Smooth muscle cell (in vitro differentiated cells): Measurements from ENCODE around the gene ALK. TPM values are rescaled to one million over a fixed set of nuclear protein-coding genes. Genes with fewer than 3 reads are reported as not detected.
A peak's percentile ranks its signal among the peaks of the same experiment; 100 is the strongest.

Source experiments
- DNase-seq: peaks from one replicate; lab custom pipeline; 2025; ENCODE audit not compliant: unreplicated experiment; lab: John Stamatoyannopoulos, UW
- H2AFZ ChIP-seq: fragments of 200-600 bp; sonication (generic); 2 replicates; pipeline ENCODE4 v1.6.0; 2016; ENCODE audit warnings: antibody characterized with exemption, low read depth, mild to moderate bottlenecking
- H3F3A ChIP-seq: fragments of 200-600 bp; sonication (generic); 2 replicates; pipeline ENCODE4 v1.6.0; 2017; ENCODE audit warnings: antibody characterized with exemption, low read depth
- H3K27ac ChIP-seq: fragments of 200-600 bp; sonication (generic); 2 replicates; pipeline ENCODE4 v1.5.1; 2016; ENCODE audit warnings: low read depth, mild to moderate bottlenecking
- H3K27me3 ChIP-seq: fragments of 200-600 bp; sonication (generic); 2 replicates; pipeline ENCODE4 v1.6.1; 2016; ENCODE audit warnings: low read depth, mild to moderate bottlenecking
- H3K36me3 ChIP-seq: fragments of 200-600 bp; sonication (generic); 2 replicates; pipeline ENCODE4 v1.5.1; 2016; ENCODE audit warnings: low read depth
- H3K4me1 ChIP-seq: fragments of 200-600 bp; sonication (generic); 2 replicates; pipeline ENCODE4 v1.5.1; 2016; ENCODE audit warnings: low read depth
- H3K4me2 ChIP-seq: fragments of 200-600 bp; sonication (generic); 2 replicates; pipeline ENCODE4 v1.6.0; 2016; ENCODE audit warnings: mild to moderate bottlenecking
- H3K4me3 ChIP-seq: fragments of 200-600 bp; sonication (generic); 2 replicates; pipeline ENCODE4 v1.5.1; 2016; ENCODE audit warnings: mild to moderate bottlenecking
- H3K79me2 ChIP-seq: fragments of 200-600 bp; sonication (generic); 2 replicates; pipeline ENCODE4 v1.6.0; 2016; ENCODE audit warnings: low read depth, mild to moderate bottlenecking
- H3K9ac ChIP-seq: fragments of 200-600 bp; sonication (generic); 2 replicates; pipeline ENCODE4 v1.6.0; 2016; ENCODE audit warnings: low read depth
- H3K9me3 ChIP-seq: fragments of 200-600 bp; sonication (generic); replicated peaks from 2 replicates; pipeline ENCODE4 v1.5.1; 2016; ENCODE audit warnings: low read depth
- H4K20me1 ChIP-seq: fragments of 200-600 bp; sonication (generic); 2 replicates; pipeline ENCODE4 v1.6.0; 2016; ENCODE audit warnings: low read depth
- WGBS: methylation state at CpG from one replicate; pipeline ENCODE4 v1.1.7; 2016; ENCODE audit warnings: low lambda C conversion rate; 5-methylcytosine and 5-hydroxymethylcytosine counted together
- polyA plus RNA-seq: library from polyadenylated mRNA; unstranded; fragments of >200 nt; fragmentation: Nextera tagmentation; extraction: Ambion mirVana; gene quantifications from 2 replicates; pipeline ENCODE4 v1.2.1, GENCODE V29; 2016
- total RNA-seq: library from RNA; depleted of rRNA; stranded (reverse); fragments of >200 nt; gene quantifications from 2 replicates; pipeline ENCODE4 v1.2.3, GENCODE V29; 2014
- TF ChIP-seq, protein P1 (sequence below): fragments of 200-600 bp; sonication (generic); IDR thresholded peaks from 2 replicates; pipeline ENCODE4 v1.5.1; 2017; ENCODE audit warnings: borderline replicate concordance, mild to moderate bottlenecking, antibody characterized with exemption; ENCODE audit not compliant: insufficient read depth, poor library complexity, severe bottlenecking

Gene ALK
- total and polyA plus RNA-seq, 2 experiments from 2014 or later = 0.13 to 0.19 TPM

DNA sequence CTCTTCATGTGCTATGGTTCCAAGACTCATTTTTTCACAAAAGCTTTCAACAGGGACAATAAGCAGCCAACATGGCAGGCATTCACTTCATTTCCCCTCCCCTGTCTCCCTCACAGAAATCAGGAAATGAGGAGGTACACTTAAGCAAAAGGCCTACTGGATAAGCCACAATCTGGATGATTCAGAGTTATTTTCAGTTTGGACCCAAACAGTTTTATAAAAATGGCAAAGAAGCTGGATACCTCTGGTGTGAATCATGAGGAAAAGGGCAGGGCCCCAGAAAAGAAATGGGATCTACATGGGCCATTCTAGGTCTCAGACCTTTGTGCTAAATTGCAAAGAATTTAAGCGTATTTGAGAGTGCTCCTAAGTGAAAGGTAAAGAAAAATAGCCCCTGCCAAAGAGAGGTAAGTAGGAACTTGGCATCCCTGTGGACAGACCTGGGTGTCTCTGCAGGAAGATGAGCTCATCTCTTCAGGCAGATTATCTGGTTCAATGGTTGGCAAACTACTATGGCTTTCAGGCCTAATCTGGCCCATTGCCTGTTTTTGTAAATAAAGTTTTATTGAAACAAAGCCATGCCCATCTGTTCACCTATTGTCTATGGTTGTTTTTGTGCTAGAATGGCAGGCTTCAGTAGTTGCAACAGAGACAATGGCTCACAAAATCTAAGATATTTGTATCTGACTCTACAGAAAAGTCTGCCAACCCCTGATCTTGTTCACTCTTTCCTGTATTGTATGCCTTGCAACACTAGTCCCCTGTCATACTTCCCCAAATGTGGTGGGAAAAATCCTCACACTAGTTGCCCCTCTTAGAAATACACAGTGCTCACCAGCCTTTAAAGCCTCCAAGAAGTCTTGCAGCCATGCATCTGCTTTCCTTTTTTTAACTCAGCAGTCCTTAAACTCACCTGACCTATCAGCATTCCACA, 315.0 kb downstream of the ALK start:
- DNase-seq = no peak
- peak overlapping the region; percentile 79 for H3K27ac ChIP-seq
- WGBS = 88% methylated on average over 1 of the region's 1 CpG

DNA sequence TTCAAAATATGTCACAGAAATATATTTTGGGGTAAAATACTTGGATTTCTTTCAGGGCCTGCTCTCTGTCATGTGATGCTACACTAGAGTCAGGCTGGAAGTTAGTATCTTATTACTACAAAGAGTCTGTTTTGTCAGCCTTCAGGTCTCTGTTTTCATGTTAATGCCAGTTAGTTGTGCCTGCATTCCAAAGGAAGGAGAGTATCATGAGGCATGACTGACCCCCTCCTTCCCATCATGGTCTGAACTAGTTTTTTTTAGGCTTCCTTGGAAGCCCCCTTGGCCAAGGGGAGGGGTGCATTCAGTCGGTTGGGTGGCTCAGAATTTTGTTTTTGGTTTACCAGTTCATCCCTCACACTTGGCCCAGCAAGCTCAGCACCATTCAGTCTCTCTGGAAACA, 318.0 kb downstream of the ALK start:
- Histone ChIP-seq H3K4me1 (peaks cover 2% of the 10 kb centered on the region), H3K9me3 (no peaks in the 10 kb centered on the region), H3K4me3 (no peak overlapping the region), H3K27me3 (peaks cover 5% of the 10 kb centered on the region), H3K9ac (no peak overlapping the region), H2AFZ (no peak overlapping the region), H3K4me2 (no peak overlapping the region), H3K36me3 (no peaks in the 10 kb centered on the region), H3K27ac (no peak overlapping the region), H3K79me2 (no peaks in the 10 kb centered on the region), H4K20me1 (no peaks in the 10 kb centered on the region), H3F3A (no peaks in the 10 kb centered on the region)
- no peak for DNase-seq
- WGBS = 54% methylated on average over 1 of the region's 1 CpG
- TF ChIP-seq, protein P1, sequence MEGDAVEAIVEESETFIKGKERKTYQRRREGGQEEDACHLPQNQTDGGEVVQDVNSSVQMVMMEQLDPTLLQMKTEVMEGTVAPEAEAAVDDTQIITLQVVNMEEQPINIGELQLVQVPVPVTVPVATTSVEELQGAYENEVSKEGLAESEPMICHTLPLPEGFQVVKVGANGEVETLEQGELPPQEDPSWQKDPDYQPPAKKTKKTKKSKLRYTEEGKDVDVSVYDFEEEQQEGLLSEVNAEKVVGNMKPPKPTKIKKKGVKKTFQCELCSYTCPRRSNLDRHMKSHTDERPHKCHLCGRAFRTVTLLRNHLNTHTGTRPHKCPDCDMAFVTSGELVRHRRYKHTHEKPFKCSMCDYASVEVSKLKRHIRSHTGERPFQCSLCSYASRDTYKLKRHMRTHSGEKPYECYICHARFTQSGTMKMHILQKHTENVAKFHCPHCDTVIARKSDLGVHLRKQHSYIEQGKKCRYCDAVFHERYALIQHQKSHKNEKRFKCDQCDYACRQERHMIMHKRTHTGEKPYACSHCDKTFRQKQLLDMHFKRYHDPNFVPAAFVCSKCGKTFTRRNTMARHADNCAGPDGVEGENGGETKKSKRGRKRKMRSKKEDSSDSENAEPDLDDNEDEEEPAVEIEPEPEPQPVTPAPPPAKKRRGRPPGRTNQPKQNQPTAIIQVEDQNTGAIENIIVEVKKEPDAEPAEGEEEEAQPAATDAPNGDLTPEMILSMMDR = no peak

More for the DNA sequence above, 315.0 kb downstream of the ALK start:
- Histone ChIP-seq H3K4me1 (peaks cover 2% of the 10 kb centered on the region), H3K9me3 (no peaks in the 10 kb centered on the region), H3F3A (no peaks in the 10 kb centered on the region), H3K36me3 (no peaks in the 10 kb centered on the region), H3K9ac (no peak overlapping the region), H3K79me2 (no peaks in the 10 kb centered on the region), H2AFZ (peak overlapping the region; percentile 73), H3K27me3 (peaks cover 5% of the 10 kb centered on the region), H3K4me2 (peak overlapping the region; percentile 1), H3K4me3 (no peak overlapping the region), H4K20me1 (no peaks in the 10 kb centered on the region)
- TF ChIP-seq, protein P1 = no peak

DNA sequence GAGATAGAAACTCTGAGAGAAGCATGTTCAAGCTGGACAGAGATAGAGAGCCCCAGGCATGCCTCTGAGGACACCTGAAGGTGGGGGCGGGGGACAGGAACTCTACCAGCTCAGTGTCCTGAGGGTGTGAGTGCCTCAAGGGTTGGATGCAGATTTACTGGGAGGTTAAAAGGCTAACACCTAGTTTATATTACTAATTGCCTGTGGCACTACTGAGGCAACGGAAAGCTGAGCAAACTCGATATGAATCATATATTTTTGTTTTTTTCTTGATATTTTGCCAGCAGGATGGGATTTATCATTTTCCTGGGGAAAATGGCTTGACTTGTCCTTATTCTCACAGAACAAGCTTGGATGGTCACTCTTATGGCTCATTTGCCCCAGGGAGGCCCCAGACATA, 319.5 kb downstream of the ALK start:
- peaks cover 10% of the 10 kb centered on the region for H3K27me3 ChIP-seq
- no peak overlapping the region for H2AFZ ChIP-seq
- no peak overlapping the region for H3K4me2 ChIP-seq
- no peaks in the 10 kb centered on the region for H3K79me2 ChIP-seq
- H3K4me1 ChIP-seq = peaks cover 2% of the 10 kb centered on the region
- H3K4me3 ChIP-seq = no peak overlapping the region
- no peaks in the 10 kb centered on the region for H4K20me1 ChIP-seq
- H3K27ac ChIP-seq = no peak overlapping the region
- H3K9me3 ChIP-seq = no peaks in the 10 kb centered on the region
- WGBS = 94% methylated on average over 3 of the region's 3 CpGs
- H3K36me3 ChIP-seq = no peaks in the 10 kb centered on the region
- no peak overlapping the region for H3K9ac ChIP-seq
- H3F3A ChIP-seq = no peaks in the 10 kb centered on the region
- TF ChIP-seq, protein P1 = no peak
- DNase-seq = no peak
